Measurements from ENCODE around the gene NAA10. TPM values are rescaled to one million over a fixed set of nuclear protein-coding genes. Genes with fewer than 3 reads are reported as not detected.
A peak's percentile ranks its signal among the peaks of the same experiment; 100 is the strongest.

NAA10 gene
- total and polyA plus RNA-seq, 2 of the 13 experiments (the other 11 are each of a cell fraction or from before 2014, with no cell fraction given), result 49.2 to 51.7 TPM

DNA sequence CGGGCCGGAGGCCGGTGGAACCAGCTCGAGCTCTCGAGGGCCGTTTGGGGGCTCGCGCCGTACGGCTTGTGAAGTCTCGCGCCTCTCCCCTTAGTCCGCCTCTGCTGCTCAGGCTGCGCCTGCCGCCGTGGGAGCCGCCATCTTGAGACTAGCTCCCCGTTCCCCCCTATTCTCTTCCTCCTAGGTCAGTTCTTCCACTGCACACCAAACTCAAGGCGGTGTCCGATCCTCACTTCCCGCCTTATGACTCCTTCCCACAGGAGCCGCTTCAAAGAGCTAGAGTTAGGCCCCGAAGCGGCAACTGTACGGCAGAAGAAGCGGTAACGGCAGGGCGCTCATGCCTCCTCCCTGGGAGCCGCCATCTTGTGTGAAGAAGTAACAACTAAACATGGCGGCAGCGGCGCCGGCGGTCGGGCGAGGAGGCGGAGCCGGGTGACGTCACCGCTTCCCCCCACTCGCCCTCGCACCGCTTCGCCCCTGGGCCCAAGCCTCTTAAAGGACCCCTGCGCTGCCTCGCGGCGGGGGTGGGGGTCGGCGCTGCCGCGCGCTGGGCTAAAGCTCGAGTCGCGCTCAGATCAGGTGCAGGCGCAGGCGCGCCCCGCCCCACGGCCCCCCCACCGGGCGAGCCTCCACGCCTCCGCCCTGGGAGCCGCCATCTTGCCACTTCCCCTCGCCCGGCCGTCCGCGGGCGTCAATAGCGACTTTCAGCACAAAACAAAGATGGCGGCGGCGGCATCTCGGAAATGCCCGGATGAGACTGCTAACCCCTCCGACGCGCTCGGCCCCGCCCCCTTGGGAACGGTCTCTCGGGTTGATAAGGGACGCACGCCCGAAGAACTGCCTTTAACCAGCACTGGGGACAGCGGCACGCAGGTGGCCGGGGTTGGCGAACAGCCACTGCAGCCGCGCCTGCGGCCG lies 36.9 kb upstream of the NAA10 start, which contains the start of gene HCFC1 (continued):
- TF ChIP-seq ZNF724P (CRISPR knock-in tag; IDR thresholded peaks at IDR 0.05; ENCODE audit: borderline replicate concordance) (peak; percentile 68; the same call in 1 of the 2 replicates), RFX1 (IDR thresholded peaks at IDR 0.05) (no peak), REXO4 (CRISPR knock-in tag; IDR thresholded peaks at IDR 0.05; ENCODE audit: borderline replicate concordance) (no peak), SP5 (CRISPR knock-in tag; IDR thresholded peaks at IDR 0.05; ENCODE audit: borderline replicate concordance, low read depth) (no peak), ZFYVE20 (CRISPR knock-in tag; IDR thresholded peaks at IDR 0.05; ENCODE audit: borderline replicate concordance, low read depth) (no peak), SALL1 (CRISPR knock-in tag; IDR thresholded peaks at IDR 0.05) (no peak; the same call in 1 of the 2 replicates), REL (CRISPR knock-in tag; conservative IDR thresholded peaks at IDR 0.05) (no peak), ZNF737 (CRISPR knock-in tag; IDR thresholded peaks at IDR 0.05; ENCODE audit: borderline replicate concordance) (0 out of 2 replicates have a peak, but pooled peaks have one; percentile 41), ZNF451 (CRISPR knock-in tag; IDR thresholded peaks at IDR 0.05) (peak; percentile 42; the same call in 1 of the 2 replicates), ZFP36L1 (CRISPR knock-in tag; IDR thresholded peaks at IDR 0.05) (no peak), ZNF121 (CRISPR knock-in tag; IDR thresholded peaks at IDR 0.05) (no peak), ZNF383 (CRISPR knock-in tag; IDR thresholded peaks at IDR 0.05; ENCODE audit: borderline replicate concordance) (no peak), ZNF260 (CRISPR knock-in tag; IDR thresholded peaks at IDR 0.05; ENCODE audit: borderline replicate concordance, low read depth) (no peak), KDM3A (CRISPR knock-in tag; IDR thresholded peaks at IDR 0.05; ENCODE audit: low read depth) (no peak), NR1H2 (CRISPR knock-in tag; IDR thresholded peaks at IDR 0.05; ENCODE audit: borderline replicate concordance, low read depth) (no peak)
- TF ChIP-seq, protein P1, sequence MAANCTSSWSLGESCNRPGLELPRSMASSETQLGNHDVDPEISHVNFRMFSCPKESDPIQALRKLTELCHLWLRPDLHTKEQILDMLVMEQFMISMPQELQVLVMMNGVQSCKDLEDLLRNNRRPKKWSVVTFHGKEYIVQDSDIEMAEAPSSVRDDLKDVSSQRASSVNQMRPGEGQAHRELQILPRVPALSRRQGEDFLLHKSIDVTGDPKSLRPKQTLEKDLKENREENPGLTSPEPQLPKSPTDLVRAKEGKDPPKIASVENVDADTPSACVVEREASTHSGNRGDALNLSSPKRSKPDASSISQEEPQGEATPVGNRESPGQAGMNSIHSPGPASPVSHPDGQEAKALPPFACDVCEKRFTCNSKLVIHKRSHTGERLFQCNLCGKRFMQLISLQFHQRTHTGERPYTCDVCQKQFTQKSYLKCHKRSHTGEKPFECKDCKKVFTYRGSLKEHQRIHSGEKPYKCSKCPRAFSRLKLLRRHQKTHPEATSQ (CRISPR knock-in tag; IDR thresholded peaks at IDR 0.05; ENCODE audit: borderline replicate concordance), result no peak
- TF ChIP-seq, protein P2, sequence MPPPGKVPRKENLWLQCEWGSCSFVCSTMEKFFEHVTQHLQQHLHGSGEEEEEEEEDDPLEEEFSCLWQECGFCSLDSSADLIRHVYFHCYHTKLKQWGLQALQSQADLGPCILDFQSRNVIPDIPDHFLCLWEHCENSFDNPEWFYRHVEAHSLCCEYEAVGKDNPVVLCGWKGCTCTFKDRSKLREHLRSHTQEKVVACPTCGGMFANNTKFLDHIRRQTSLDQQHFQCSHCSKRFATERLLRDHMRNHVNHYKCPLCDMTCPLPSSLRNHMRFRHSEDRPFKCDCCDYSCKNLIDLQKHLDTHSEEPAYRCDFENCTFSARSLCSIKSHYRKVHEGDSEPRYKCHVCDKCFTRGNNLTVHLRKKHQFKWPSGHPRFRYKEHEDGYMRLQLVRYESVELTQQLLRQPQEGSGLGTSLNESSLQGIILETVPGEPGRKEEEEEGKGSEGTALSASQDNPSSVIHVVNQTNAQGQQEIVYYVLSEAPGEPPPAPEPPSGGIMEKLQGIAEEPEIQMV (CRISPR knock-in tag; IDR thresholded peaks at IDR 0.05; ENCODE audit: low read depth), result no peak
- TF ChIP-seq, protein P3, sequence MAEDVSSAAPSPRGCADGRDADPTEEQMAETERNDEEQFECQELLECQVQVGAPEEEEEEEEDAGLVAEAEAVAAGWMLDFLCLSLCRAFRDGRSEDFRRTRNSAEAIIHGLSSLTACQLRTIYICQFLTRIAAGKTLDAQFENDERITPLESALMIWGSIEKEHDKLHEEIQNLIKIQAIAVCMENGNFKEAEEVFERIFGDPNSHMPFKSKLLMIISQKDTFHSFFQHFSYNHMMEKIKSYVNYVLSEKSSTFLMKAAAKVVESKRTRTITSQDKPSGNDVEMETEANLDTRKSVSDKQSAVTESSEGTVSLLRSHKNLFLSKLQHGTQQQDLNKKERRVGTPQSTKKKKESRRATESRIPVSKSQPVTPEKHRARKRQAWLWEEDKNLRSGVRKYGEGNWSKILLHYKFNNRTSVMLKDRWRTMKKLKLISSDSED (CRISPR knock-in tag; IDR thresholded peaks at IDR 0.05), result no peak
- TF ChIP-seq, protein P4, sequence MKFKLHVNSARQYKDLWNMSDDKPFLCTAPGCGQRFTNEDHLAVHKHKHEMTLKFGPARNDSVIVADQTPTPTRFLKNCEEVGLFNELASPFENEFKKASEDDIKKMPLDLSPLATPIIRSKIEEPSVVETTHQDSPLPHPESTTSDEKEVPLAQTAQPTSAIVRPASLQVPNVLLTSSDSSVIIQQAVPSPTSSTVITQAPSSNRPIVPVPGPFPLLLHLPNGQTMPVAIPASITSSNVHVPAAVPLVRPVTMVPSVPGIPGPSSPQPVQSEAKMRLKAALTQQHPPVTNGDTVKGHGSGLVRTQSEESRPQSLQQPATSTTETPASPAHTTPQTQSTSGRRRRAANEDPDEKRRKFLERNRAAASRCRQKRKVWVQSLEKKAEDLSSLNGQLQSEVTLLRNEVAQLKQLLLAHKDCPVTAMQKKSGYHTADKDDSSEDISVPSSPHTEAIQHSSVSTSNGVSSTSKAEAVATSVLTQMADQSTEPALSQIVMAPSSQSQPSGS (CRISPR knock-in tag; IDR thresholded peaks at IDR 0.05), result peak; percentile 32; the same call in 1 of the 2 replicates
- TF ChIP-seq, protein P5, sequence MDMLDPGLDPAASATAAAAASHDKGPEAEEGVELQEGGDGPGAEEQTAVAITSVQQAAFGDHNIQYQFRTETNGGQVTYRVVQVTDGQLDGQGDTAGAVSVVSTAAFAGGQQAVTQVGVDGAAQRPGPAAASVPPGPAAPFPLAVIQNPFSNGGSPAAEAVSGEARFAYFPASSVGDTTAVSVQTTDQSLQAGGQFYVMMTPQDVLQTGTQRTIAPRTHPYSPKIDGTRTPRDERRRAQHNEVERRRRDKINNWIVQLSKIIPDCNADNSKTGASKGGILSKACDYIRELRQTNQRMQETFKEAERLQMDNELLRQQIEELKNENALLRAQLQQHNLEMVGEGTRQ (IDR thresholded peaks at IDR 0.05; ENCODE audit: low read depth, low read length), result no peak
- TF ChIP-seq, protein P5 (CRISPR knock-in tag; IDR thresholded peaks at IDR 0.05; ENCODE audit: borderline replicate concordance), result no peak
